GM18868 (cell line): ENCODE measurements around the gene POU2F2.

Source experiments
- ATAC-seq: cut with Tn5 transposase; IDR thresholded peaks from one replicate; pipeline ENCODE4 v1.9.1; 2021; ENCODE audit warnings: mild to moderate bottlenecking, moderate library complexity; ENCODE audit not compliant: unreplicated experiment

POU2F2 gene

GRCh38 chr19:42083537-42083936 is 48.7 kb downstream of the POU2F2 start:
- ATAC-seq: no peak

- ATAC-seq: no peak
Measured at GRCh38 chr19:42081584-42082203, 50.6 kb downstream of the POU2F2 start.

DNA sequence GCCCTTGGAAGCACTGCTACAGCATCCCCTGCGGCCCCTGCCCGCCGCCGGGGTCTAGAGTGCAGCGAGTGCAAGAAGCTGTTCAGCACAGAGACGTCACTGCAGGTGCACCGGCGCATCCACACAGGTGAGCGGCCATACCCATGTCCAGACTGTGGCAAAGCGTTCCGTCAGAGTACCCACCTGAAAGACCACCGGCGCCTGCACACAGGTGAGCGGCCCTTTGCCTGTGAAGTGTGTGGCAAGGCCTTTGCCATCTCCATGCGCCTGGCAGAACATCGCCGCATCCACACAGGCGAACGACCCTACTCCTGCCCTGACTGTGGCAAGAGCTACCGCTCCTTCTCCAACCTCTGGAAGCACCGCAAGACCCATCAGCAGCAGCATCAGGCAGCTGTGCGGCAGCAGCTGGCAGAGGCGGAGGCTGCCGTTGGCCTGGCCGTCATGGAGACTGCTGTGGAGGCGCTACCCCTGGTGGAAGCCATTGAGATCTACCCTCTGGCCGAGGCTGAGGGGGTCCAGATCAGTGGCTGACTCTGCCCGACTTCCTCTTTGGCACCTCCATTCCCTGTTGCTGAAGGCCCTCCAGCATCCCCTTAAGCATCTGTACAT is 51.4 kb downstream of the POU2F2 start:
- no peak for ATAC-seq

- ATAC-seq: no peak
Measured at GRCh38 chr19:42079886-42080763, 52.1 kb downstream of the POU2F2 start.

DNA sequence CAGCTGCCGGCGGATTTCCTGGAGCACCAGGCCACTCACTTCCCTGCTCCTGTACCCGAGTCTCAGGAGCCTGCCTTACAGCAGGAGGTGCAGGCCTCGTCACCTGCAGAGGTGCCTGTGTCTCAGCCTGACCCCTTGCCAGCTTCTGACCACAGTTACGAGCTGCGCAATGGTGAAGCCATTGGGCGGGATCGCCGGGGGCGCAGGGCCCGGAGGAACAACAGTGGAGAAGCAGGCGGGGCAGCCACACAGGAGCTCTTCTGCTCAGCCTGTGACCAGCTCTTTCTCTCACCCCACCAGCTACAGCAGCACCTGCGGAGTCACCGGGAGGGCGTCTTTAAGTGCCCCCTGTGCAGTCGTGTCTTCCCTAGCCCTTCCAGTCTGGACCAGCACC is 53.0 kb downstream of the POU2F2 start:
- ATAC-seq: no peak

GRCh38 chr19:42078538-42079275 is 53.5 kb downstream of the POU2F2 start:
- no peak for ATAC-seq

- ATAC-seq: no peak
Measured at GRCh38 chr19:42078058-42078457, 54.2 kb downstream of the POU2F2 start.

- ATAC-seq: no peak
Measured at GRCh38 chr19:42076380-42076944, 55.8 kb downstream of the POU2F2 start.

- peak; percentile 92 for ATAC-seq
Measured at GRCh38 chr19:42075616-42076379, 56.4 kb downstream of the POU2F2 start, which contains the start of gene ZNF574. Gene ZNF574 (plus strand): TSS chr19:42076166. CDS start chr19:42078607, 2,441 bp downstream.

DNA sequence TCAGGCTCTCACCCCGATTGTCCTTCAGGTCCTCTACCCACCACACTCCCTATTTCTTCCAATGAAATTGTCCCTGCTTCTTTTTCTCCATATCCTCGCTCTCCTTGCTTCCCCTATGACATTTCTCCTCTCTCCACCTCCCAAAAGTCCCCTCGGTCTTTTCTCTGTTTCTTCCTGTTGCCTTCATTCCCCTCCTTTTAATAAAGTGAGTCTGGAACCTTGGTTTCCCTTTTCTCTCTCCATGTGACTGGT is 57.0 kb downstream of the POU2F2 start:
- no peak for ATAC-seq

DNA sequence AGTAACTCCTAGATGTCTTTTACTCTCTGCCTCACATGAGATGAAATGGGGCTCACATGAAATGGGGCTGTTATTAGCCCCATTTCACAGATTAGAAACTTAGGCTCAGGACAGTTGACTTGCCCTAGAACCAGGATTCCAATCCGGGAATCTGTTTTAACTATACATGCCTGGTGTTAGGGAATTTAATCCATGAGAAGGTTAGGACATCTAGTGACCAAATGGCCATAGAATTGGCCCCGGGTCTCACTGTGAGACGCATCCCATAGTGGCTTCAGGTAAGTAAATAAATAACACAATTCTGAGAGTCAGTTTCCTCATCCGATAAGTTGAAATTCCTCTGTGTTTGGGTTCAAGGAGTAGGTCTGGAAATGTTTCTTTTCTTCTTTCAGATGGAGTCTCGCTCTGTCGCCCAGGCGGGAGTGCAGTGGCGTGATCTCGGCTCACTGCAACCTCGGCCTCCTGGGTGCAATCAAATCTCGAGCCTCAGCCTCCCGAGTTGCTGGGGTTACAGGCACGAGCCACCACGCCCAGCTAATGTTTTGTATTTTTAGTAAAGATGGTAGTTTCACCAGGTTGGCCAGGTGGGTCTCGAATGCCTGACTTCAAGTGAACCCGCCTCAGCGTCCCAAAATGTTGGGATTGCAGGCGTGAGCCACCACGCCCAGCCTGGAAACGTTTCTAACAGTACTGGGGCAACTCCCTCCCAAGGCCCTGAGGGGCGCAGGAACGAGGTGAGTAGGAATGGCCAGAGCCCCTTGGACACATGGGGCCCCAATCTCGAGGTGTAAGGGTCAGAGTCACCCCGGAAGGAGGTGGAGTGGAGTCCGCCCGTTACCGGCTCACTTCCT is 57.5 kb downstream of the POU2F2 start:
- no peak for ATAC-seq

GRCh38 chr19:42071247-42071646 is 61.0 kb downstream of the POU2F2 start:
- no peak for ATAC-seq

DNA sequence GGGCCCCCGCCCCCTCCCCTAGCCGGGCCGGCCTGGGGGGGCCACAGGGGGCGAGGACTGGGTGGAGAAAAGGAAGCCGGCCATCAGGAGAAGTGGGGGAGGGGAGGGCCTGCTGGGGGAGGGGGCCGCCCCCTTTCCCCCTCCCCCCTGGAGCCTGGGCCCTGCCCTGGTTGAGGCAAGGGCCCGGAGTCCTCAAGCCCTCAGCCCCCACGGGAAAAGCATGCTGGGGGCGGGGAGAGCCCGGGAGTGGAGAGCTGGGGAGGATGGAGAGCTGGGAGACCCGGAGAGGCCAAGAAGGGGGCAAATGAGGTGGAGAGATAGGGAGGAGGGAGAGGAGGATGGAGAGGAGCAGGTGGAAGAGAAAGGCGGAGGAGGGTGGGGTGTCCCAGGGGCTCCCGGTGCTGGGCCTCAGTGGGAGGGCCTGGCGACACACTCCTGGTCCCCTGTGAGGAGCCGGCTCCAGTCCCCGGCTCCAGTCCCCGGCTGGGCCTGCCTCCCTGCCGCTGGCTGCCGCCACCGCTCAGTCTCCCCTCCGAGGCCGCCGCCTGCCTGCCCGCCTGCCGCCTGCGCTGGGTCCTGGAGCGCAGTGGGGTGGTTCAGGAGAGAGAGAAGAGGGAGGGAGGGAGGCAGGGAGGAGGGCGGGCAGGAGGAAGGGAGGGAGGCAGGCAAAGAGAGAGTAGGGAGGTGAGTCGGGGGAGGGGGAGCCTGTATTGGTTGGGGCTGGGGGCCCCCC is 62.5 kb downstream of the POU2F2 start, which contains the start of gene GRIK5:
TSS of gene GRIK5 (minus strand) at position 588 of the 733 bp plus-strand sequence. CDS start 4,436 bp downstream, outside the sequence.
- no peak for ATAC-seq

DNA sequence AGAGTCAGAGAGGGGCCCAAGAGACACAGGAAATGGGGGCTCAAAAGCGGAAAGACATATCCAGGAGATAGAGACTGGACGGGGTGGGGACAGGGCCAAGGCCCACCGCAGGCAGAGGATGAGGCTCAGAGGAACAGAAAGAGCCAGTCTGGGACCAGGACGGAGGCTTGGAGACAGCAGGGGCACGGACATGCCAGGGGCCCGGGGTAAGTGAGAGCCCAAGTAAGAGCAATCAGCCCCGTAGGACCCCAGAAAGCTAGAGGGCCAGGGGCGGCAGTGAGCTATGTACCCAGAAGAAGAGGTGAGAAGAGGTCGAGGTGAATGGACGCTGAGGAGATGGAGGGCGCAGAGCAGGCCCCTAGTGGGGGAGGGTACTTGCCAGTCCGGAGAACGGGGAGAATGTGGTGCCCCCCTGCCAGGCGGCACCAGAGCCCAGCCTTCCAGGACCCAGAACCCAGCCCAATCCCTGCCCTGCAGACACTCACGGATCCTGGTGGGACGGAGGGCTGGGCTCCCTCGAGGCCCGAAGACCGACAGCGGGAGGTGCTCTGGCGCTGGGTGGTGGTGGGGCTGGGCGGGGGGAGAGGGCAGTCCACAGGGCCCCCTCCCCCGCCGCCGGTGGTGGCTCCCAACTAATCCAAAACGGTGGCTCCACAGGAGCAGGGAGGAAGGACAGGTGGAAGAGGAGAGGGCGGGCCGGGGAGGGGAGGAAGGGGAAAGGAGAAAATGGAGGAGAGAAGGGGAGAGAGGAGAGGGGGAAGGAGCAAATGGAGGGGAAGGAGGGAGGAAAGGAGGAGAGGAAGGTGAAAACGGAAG is 63.3 kb downstream of the POU2F2 start:
- ATAC-seq: no peak

DNA sequence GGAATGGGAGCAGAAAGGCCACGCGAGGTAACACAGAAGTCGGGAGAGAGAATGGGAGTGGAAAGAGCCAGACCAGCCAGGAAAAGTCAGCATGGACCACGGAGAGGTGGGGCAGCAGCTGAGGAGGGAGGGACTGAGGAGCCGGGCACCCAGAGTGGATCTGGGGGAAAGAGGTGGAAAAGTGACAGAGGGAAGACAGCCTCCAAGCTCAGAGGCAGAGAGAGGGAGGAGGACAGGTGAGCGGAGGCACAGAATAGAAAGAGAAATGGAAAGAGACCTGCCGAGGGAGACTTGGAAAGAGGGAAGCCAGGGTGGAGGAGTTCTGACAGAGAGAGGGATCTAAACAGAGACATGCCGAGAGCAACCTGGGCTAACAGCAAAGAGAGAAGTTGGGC is 63.9 kb downstream of the POU2F2 start:
- ATAC-seq: no peak

- ATAC-seq: no peak
Measured at GRCh38 chr19:42067315-42067888, 64.8 kb downstream of the POU2F2 start.

GRCh38 chr19:42066075-42066754 is 66.0 kb downstream of the POU2F2 start:
- ATAC-seq: no peak
